ENCODE measurements around the gene RCN1. TPM values are rescaled to one million over a fixed set of nuclear protein-coding genes. Genes with fewer than 3 reads are reported as not detected.
"Not testable (repeated sequence)": the region's sequence is repeated elsewhere in the genome, so short reads cannot be mapped to it uniquely, and the experiment has no call there.

Gene RCN1
- polyA plus RNA-seq, 10 donors = 147 to 206 (median 172) TPM

DNA sequence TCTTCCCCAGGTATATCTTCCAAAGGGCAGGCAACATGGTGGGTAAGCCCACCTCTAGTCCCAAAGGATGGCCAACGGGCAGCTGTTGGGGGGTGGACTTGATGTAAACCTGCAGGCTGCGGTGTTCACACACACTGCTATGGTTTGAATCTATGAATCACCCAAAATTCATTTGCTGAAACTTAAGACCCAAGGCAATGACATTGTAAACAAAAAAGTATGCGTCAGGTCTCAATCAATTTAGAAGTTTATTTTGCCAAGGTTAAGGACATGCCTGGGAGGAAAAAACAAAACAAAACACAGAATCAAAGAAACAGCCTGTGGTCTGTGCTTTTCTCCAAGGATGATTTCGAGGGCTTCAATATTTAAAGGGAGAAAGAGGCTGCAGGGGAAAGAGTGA is 18.3 kb downstream of the RCN1 start:
- DNase-seq = no peak

DNA sequence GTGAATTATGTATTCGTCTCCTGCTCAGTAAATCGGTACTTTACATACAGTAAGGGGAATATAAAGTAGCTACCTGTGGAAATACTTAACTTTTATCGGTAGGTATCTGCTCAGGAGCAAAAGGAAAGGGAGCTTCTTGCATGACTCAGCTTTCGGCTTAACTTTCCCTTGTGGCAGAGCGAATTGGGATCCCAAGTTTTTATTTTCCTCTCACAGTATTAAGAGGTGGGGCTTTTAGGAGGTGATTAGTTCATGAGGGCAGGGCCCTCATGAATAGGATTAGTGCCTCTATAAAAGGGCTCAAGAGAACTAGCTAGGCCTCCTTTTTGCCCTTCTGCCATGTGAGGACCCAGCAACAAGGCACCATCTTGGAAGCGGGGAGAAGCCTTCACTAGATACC is 18.7 kb downstream of the RCN1 start:
- no peak for DNase-seq

DNA sequence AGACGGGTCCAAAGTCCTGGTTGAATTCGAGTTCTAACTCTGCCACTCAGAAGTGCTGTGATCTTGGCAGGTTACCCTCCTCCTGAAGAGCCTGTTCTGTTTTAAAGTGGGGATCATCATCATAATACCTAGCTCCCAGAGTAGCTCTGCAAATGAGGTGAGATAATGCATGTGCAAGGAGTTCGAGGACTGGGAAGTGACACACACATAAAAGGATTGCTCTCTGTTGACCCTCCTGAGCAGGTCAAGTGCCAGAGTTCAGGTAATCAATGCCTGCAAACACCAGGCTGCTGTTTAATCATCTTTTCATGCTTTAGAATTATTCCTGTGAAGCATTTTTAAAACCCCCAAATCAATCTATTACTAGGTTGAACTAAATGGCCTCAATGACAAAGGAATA is 19.9 kb downstream of the RCN1 start:
- no peak for DNase-seq

DNA sequence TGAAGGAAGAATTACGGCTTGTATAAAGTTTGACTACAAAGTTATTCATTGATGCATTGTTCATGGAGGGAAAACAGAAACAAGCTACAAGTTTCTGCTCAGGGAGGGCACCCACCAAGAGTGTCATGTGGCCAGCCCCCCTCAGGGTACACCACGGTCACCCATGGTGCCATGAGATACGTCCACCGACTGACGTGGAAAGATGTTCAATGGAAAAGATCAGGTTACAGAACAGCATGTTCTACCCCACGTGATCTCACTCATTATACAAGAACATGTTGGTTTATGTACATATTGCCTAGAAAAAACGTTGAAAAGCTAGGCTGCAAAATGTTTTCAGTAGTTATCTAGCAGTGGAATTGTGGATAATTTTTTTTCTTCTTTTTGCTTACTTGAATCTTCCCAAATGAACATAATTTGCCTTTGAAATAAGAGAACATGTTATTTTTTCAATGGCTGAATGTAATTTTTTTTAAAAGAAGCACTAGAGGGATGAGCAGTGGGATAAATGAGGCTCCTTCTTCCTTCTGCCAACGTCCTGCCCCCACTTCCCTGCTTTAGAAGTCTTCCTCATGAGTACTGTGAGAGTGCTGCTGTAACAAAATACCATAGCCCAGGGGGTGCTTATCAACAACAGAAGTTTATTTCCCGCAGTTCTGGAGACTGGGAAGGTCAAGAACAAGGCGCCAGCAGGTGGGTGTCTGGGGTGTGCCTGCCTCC is 22.5 kb downstream of the RCN1 start:
- no peak for DNase-seq

DNA sequence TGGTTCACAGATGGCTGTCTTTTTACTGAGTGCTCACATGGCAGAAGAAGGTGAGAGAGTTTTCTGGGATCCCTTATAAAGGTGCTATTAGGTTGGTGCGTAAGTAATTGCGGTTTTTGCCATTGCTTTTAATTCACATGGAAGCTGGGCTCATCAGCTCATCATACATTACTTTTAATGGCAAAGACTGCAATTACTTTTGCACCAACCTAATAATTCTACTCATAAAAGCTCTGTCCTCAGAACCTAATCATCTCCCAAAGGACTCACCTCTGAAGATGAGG is 23.0 kb downstream of the RCN1 start:
- no peak for DNase-seq

DNA sequence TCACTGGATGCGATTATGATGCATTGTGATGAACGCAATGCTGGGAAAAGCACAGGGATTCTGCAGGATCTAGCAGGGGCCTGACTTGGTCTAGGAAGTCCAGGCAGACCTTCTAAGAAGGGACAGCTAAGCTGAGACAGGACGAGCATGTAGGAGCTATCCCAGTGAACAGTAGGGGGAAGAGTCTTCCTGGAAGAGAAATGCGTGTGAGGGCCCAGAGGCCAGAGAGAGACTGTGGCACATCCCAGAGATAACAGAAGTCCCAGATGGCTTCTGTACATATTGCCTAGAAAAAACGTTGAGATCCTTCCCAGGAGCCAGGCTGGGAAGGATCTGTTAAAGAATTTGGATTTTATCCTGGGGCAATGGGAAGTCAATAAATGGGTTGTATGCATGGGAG is 24.6 kb downstream of the RCN1 start:
- DNase-seq = no peak

DNA sequence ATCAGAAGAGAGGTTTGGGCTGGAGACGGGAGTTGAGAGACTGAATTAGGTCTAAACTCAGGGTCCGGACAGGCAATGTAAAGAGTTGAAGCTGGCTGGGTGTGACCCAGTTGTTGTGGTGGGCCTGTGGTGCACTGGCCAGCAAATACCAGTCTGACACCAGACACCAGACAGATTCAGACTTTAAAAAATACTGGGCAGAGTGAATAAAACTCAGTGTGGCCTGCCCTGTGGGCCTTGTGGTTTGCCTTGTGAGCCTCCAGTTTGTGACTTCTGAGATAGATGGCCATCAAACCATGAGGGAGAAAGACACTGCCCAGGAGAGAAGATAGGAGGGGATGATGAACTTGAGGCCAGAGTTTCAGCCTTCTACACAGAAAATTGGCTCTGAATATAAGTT is 25.8 kb downstream of the RCN1 start:
- DNase-seq = no peak

DNA sequence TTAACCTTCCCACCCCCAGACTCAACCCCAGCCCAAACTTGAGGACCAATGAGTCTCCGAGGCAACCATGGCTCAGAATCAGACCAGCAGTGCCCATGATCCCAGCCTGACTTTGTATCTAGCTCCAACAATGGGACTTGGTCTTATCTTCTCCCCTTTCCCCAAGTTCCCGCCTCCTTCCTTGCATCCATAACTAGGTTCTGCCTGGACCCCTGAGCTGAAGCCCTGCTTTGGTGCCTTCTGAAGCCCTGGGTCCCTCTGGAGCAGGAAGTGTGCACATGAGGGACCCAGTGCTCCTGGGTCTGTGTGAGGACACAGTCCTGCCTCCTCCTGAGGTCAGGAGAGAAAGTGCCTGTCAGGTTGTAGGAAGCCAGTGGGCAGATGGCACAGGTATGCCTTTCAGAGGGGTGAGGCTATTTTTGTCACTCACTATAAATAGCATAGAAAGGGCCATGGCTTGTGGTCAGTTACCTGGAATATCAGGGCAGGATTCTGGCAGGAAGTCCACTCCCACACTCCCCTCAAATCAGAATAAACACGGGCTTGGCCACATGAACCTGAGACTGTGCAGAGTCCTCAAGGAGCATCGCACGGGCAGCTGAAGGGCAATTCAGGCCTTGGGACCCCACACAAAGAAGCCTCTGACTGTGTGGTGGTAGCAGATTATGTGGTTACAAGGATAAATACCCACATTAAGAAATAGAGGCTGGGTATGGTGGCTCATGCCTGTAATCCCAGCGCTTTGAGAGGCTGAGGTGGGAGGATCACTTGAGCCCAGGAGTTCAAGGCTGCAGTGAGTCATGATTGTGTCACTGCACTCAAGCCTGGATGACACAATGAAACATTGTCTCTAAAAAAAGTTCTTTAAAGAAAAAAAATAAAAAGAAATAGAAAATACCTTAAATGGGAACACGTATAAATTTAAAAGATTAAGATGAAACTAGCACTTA is 27.4 kb downstream of the RCN1 start:
- no peak for DNase-seq

DNA sequence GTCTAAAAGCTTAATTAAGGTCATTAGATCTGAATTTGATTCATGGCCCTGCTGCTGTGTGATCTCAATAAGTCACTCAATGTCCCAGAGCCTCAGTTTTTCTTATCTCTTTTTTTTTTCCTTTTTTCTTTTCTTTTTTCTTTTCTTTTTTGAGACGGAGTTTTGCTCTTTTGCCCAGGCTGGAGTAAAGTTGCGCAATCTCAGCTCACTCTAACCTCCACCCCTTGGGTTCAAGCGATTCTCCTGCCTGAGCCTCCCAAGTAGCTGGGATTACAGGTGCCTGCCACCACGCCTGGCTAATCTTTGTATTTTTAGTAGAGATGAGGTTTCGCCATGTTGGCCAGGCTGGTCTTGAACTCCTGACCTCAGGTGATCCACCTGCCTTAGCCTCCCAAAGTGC is 28.3 kb downstream of the RCN1 start:
- not testable (repeated sequence) for DNase-seq

DNA sequence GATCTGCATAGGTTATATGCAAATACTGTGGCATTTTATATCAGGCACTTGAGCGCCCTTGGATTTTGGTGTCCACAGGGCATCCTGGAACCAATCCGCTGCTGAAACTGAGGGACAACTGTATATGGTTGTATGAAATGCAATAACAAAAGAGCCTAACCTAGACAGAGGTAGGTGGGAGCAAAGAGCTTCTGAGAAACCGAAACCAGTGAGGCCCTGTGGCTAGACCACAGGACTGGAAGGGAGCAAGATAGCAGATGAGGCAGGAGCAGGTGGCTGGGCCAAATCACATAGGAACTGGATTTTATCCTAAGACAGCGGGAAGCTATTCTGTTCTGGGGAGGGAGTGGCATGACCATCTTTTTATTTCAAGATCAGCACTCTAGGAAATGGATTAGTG is 30.1 kb downstream of the RCN1 start:
- DNase-seq = no peak

DNA sequence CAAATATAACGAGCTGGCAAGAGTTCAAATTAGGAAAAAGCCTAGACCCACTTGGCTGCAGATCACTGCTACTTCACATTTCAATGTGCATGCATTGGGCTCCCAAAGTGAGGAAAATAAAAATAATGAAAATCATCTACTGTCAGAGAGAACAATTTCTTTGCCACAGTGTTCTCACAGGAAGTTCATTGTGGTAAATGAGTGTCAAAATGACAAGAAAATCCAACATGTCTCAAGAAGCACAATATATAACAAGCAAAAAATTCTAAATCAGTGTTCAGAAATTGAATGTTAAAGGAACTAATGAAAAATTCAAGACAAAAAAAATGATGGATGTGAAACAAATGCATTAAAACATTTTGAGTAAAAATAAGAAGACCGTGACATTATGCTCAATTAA is 31.3 kb downstream of the RCN1 start:
- no peak for DNase-seq

DNA sequence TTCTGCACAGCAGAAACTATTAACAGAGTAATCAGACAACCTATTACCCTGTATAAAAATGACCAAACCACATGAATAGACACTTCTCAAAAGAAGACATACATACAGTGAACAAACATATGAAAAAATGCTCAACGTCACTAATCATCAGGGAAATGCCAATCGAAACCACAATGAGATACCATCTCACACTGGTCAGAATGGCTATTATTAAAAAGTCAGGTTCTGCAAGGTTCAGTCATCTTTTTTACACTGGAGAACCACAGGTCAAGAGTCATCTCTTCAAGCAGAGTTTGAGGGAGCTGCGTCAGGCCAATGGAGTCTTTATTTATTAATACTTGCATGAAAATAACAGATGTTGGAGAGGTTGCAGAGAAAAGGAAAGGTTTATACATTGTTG is 40.4 kb downstream of the RCN1 start:
- no peak for DNase-seq

DNA sequence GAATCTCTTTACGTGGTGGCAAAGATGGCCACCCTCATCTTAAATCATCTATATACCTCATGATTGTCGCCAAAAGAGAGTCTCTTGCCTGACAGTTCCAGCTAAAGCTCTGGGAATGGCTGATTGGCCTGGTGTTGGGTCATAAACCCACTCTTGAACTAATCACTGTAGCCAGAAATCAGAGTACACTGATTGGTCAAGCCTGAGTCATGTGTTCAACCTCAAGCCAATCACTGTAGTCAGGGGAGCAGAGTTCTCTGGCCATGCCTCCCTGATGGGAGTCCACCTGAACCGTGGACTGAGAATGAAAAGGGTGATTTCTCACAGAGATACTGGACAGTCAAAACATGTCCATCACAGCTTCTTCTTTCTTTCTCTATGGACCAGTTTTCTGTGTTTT is 45.8 kb downstream of the RCN1 start:
- no peak for DNase-seq

DNA sequence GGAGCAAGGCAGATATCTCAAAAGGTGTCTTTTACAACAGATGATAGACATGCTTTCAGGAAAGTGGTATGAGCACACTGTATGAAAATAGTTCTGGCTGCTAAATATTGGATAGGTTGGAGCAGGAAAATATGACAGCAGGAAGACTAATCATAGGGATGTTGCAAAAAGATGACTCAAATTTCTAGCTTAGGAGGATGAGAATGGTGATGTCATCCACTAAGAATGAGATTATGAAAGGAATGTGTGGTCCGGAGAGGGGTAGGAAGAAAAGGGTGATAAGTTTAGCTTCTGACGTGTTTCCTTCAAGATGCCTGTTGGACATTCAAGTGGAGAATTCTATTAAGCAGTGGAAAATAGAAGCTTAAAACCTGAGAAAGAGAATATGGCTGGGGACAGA is 46.4 kb downstream of the RCN1 start:
- DNase-seq = peak; percentile 3 to 91 (median 16)

DNA sequence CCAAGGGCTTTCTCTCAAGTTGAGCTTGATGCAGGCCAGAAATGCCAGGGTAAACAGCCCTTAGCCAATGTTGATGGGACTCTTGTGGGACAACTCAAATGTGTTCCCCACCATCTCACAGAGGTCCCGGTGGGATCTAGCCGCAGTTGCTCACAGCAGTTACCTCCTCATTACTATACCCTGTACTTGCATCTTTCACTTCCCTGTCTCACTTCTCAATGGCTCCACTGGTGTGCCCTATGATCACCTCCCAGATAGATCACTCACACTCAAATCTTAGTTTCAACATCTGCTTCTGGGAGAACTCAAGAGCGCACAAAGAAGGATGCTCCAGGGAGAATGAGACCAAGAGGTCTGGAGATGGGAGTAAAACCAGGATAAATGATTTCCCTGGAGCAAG is 47.0 kb downstream of the RCN1 start:
- DNase-seq = no peak

DNA sequence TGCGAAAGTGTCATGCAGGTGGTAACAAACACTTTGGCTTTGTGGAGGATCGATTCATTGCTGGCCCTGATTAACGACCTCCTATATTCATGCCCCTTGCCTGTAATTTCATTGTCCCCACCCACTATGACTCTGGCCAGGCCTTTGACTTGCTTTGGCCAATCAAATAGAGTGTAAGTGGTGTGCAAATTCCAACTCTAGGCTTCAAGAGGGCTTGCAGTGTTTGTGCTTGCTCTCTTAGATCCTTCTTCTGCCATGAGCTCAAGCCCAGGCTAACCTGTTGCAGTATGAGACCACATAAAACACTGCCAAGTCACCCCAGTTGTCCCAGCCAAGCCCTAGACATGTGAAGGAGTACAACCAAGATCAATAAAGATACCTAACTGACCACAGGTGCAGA is 48.0 kb downstream of the RCN1 start:
- no peak for DNase-seq

DNA sequence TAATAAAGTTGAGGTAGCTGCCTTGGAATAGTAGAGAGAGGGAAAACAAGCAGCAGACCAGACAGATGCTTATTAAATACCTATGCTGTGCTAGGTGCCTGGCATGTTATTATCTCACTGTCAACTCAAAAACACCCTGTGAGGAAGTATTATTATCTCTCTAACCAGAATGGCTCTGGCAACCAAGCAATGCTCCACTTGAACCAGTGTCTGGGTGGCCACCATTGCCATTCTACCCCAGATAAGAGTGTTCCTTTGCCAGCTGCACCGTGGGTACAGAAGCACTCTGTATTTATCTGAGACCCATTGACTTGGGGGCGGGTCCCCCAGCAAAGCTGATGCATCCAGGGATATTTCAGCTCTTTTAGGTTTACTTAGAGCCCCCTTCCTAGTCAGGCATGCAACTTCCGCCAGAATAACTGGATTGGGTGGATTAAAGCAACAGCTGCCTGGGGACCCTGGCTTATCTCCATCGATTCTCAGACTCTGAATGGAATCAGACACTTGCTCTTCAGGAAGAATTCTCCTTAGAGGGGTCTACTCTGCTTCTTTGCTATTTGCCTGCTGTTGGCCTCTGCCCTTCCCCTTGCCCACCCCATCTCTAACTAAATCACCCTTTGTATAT is 49.1 kb downstream of the RCN1 start:
- no peak for DNase-seq

DNA sequence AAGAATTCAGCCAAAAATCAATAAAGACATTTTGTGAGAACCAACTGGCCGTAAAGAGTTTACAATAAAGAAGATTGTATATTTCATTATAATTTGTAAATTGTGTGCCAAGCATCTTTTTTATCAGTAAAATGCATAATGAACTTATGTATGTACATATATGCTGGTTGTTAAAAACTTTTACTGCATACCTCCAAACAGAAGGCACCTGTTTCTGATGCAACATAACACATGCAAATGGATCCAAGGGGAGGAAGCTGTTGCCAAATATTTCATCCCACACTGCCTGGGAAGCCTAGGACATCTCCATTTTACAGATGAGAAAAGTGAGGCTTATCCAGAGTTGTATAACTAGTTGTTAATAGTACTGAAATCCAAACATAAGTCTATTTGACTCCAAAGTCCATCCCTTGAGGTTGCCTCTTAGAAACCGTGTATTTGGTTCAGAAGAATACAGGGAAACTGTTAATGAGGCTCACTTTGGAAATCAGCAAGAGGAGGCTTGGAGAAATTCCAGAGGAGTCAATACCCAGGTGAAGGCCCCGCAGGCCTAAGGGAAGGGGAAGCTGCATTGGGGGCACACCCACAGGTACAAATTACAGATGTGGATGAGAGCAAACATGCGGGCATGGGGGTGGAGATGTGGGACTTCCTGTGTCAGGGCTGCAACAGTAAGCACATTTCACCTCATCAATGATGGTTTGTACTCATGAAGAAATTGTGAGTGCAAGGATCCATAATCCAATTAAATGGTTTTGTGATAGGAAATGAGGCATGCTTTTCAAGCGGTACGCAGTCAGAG is 51.1 kb downstream of the RCN1 start:
- no peak for DNase-seq

DNA sequence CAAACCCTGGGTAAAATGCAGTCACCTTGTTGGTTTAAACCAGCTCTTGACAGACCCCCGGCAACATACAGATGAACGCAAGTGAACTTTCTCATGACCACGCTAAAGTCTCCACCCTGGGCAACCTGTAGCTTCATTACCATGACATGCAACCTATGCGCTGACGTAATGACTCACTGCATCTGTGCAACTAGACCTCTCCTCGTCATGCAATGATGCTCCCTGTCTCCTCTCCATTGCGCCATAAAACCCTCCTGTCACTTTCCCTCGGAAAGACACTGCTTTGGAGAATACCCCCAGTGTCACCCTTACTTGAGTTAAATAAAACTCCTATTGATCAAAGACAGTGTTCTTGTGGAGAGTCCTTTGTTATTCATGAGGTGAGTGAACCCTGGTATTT is 52.5 kb downstream of the RCN1 start:
- no peak for DNase-seq

DNA sequence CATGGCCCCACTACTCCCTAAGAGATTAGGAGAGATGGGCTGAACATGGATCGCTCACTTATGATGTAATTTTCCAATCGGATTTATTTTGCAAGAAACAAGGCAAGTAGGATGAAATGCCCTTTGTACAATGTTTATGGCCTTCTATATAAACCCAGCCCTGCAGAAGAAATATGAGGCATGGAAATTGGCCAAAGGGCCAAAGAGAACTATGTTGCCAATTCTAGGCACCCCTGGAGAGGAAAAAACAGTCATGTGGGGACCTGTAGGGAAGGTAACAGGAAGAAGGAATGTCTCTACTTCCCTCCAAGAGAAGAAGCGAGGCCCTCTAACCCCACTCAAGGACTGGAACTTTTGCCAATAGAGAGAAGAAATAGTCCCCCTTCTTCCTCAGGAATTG is 54.4 kb downstream of the RCN1 start:
- DNase-seq = no peak

DNA sequence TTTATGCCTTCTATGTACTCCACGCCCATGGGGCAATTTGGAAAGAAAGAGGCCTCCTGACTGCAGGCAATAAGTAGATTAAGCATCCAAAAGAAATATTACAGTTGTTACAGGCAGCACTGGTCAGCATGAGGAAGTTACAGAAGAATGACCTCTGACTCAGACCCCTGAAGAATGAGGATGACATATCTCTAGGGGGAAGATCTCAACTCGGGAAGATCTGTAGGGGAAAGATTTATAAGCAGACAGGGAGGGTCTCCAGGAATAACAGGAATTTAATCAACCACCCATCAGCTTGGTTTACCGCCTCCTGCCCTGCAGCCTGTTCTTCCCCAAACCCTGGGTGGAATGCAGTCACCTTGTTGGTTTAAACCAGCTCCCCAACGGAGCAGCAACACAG is 58.0 kb downstream of the RCN1 start:
- DNase-seq = no peak

DNA sequence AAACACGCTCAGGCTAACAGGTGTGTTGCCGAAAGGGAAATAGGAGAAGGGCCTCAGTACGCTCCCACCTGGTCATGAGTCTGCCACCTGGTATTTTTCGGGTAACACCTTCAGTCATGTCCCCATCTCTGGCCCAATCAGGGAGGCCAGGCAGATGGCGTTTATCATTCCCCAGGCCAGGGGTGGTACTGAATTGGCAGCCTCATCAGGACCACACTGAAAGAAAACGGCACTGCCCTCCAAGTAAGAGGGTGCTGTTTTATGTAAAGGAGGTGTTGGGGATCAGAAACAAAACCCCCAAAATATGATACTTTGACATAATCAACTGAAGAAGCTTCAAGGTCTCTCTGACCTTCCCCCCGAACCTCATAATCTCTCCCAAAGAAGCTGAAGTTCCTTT is 58.9 kb downstream of the RCN1 start:
- DNase-seq = no peak

Measured in muscle of back (tissue), 11 donors.